Stimulated activated CD8-positive, alpha-beta memory T cell treated with anti-CD3 and anti-CD28 coated beads, Interleukin-7, amount 100 ng/mL, for 4 hours (primary cell): ENCODE results near the gene KPNA6.
"Not testable (repeated sequence)": the region's sequence is repeated elsewhere in the genome, so short reads cannot be mapped to it uniquely, and the experiment has no call there.

Experiments
- DNase-seq, 2 donors: peaks; one replicate each; pipeline ENCODE4 v3.0.0-alpha.2; 2020; ENCODE audit warnings: low read depth in 2 of 2

The KPNA6 gene

GRCh38 chr1:32100807-32101708 is 6.8 kb upstream of the KPNA6 start:
- no peak for DNase-seq

GRCh38 chr1:32104127-32104526 is 3.7 kb upstream of the KPNA6 start:
- DNase-seq: no peak

DNA sequence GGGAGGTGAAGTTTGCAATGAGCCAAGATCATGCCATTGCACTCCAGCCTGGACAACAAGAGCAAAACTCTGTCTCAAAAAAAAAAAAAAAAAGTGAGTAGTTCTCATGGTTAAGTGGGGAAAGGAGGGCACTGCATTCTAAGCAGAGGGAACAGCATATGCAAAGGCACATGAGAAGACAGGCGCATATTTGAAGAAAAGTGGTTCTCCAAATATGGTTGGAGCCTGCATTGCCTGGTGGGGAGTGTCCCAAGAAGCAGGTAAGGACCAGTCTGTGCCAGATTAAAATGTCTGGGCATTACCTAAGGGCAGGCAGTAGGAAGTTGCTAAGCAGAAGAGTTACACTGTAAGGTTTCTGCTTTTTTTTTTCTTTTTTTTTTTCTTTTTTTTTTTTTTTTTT is 2.5 kb upstream of the KPNA6 start:
- no peak for DNase-seq

DNA sequence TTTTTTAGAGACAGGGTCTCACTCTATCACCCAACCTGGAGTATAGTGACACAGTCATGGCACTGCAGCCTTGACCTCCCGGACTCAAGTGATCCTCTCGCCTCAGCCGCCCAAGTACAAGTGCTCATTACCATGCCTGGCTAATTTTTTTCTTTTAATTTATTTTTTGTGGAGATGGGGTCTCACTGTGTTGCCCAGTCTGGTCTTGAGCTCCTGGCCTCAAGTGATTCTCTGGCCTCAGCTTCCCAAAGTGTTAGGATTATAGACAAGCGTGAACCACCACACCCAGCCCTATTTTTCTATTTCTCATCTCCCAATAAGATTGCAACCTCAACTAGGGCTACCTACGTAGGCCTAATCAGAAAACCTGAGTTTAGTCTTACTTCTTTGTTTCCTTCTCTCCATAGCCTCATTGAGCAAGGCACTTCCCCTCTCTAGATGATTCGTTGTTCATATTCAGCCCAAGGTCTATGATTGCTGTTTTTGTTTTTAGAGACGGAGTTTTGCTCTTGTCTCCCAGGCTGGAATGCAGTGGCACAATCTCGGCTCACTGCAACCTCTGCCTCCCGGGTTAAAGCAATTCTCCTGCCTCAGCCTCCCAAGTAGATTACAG is 1.1 kb upstream of the KPNA6 start:
- no peak for DNase-seq

- no peak for DNase-seq
Measured at GRCh38 chr1:32111040-32111623, 3.3 kb downstream of the KPNA6 start.

DNA sequence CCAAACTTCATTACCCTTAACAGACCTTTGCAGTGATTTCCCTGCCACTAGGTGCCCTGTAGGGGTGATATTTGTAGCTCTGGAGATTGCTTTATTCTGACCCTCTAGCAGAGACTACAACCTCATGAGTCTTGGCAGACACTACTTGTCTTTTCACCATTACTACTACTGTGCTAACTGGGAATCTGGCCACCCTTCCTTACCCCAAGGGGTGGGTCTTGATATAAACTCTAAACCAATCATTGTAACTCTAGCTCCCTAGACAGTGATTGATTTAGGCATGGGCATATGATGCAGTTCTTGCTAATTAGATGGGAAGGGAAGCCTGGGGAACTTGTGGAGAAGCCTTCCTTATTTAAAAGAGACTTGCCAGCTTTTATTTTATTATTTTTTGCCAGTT is 3.9 kb downstream of the KPNA6 start:
- DNase-seq: no peak

GRCh38 chr1:32112806-32113375 is 5.0 kb downstream of the KPNA6 start:
- DNase-seq: no peak

GRCh38 chr1:32113436-32113835 is 5.6 kb downstream of the KPNA6 start:
- not testable (repeated sequence) for DNase-seq

DNA sequence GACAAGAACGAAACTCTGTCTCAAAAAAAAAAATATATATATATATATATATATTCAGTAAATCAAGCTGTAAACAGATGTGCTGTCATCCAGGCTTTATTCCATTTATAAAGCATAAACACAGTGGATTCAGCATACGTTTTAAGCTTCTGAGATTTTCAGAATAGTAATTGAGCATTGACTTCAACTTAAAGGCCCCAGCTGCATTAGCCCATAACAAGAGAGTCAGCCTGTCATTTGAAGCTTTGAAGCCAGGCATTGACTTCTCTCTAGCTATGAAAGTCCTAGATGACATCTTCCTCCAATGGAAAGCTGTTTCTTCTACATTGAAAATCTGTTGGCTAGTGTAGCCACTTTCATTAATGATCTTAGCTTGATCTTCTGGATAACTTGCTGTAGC is 6.6 kb downstream of the KPNA6 start:
- no peak for DNase-seq

- no peak for DNase-seq
Measured at GRCh38 chr1:32115496-32115895, 7.6 kb downstream of the KPNA6 start.

GRCh38 chr1:32116531-32116930 is 8.7 kb downstream of the KPNA6 start:
- no peak for DNase-seq

GRCh38 chr1:32122151-32122550 is 14.3 kb downstream of the KPNA6 start:
- no peak for DNase-seq

DNA sequence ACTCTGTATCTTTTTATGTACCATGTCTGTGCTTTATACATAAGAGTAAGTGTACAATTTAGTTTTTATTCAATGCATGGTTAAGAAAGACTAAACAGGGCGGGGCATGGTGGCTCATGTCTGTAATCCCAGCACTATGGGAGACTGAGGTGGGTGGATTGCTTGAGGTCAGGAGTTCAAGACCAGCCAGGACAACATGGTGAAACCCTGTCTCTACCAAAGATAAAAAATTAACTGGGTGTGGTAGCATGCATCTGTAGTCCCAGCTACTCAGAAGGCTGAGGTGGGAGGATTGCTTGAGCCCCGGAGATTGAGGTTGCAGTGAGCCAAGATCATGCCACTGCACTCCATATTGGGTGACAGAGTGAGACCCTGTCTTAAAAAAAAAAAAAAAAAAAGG is 15.5 kb downstream of the KPNA6 start:
- DNase-seq: not testable (repeated sequence)

DNA sequence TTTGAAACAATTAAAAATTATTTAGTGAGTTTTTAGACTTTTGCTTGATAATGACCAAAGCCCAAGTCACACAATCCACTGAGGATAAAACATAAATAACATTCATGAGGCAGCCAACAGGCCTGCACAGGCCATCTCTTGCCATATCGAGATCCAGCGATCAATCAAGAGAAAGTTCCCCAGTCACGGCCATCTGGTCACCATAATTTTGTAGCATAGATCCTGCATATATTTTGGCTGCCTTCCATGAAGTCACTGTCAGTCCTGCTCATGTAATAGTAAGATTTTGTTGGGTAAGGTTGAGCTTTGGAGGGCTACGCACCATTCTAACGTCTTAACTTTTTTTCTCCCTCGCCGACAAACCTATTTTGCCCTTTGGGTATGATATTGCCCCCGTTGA is 17.5 kb downstream of the KPNA6 start:
- DNase-seq: no peak

GRCh38 chr1:32126770-32127169 is 18.9 kb downstream of the KPNA6 start:
- DNase-seq: no peak

- DNase-seq: no peak
Measured at GRCh38 chr1:32127409-32128198, 19.7 kb downstream of the KPNA6 start.

DNA sequence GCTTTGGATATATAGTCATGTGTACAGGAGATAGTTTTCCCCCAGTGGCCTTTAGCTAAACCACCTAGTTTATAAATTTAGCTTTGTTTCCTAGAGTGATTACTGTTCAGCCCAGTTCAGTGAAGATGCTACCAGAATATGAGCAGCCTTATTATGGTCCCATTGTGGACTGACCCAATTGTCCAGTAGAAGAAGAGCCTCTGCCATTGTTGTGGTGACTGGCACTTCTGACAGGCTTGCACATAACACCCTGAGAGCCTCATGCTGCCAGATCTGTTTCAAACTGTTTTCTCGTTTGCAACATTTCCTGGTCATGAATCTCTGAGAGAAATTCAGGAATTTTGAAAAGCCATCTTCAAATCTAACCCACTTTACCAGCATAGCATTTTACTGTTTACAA is 20.6 kb downstream of the KPNA6 start:
- DNase-seq: no peak

GRCh38 chr1:32128964-32129363 is 21.1 kb downstream of the KPNA6 start:
- no peak for DNase-seq

GRCh38 chr1:32133950-32134280 is 26.1 kb downstream of the KPNA6 start:
- not testable (repeated sequence) for DNase-seq

- DNase-seq: no peak
Measured at GRCh38 chr1:32137111-32137510, 29.3 kb downstream of the KPNA6 start.

DNA sequence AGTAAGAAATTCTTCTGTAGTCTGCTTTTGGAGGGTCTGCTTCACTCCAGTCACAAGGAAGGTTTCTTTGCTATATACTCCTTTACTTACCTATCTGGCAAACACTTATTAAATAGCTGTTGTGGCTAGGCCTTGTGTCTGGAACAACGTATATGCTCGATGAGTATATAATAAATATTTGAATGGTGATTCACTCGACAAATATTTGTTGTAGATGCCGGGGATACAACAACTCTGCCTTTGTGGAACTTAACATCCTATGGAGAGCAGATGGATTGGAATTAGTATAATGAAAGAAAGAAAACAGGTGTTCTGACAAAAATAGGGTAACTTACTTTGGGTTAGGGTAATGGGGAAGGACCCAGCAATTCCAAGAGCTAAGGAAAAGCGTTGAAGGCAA is 31.1 kb downstream of the KPNA6 start:
- no peak for DNase-seq
